Fibroblast of lung (primary cell): ENCODE measurements around the gene CORO6. TPM values are rescaled to one million over a fixed set of nuclear protein-coding genes. Genes with fewer than 3 reads are reported as not detected.

Experiments used
- DNase-seq, 2 donors: peaks; one replicate each; pipeline versions ENCODE4 v3.0.0 to v3.0.0-alpha.2; 2010; ENCODE audit warnings: low read depth in 2 of 2
- H2AFZ ChIP-seq: 2 replicates; pipeline ENCODE4 v1.5.1; 2012; ENCODE audit warnings: low read length, control low read depth, inconsistent platforms
- H3K27ac ChIP-seq: 2 replicates; pipeline ENCODE4 v1.5.1; 2011; ENCODE audit warnings: low read length, control low read depth; ENCODE audit not compliant: insufficient read depth
- H3K27me3 ChIP-seq: 2 replicates; pipeline ENCODE4 v1.5.1; 2011; ENCODE audit warnings: mild to moderate bottlenecking, low read length; ENCODE audit not compliant: control insufficient read depth, insufficient read depth
- H3K36me3 ChIP-seq: 2 replicates; pipeline ENCODE4 v1.5.1; 2011; ENCODE audit warnings: low read length; ENCODE audit not compliant: control insufficient read depth, insufficient read depth
- H3K4me1 ChIP-seq: 2 replicates; pipeline ENCODE4 v1.5.1; 2011; ENCODE audit warnings: low read length; ENCODE audit not compliant: control insufficient read depth, insufficient read depth; ENCODE audit errors: extremely low read depth
- H3K4me2 ChIP-seq: 2 replicates; pipeline ENCODE4 v1.5.1; 2011; ENCODE audit warnings: low read length, control low read depth; ENCODE audit not compliant: insufficient read depth; ENCODE audit errors: extremely low read depth
- H3K4me3 ChIP-seq, 4 experiments: fragments of 200-600 bp in 1 of 4; sonication (generic) in 1 of 4; replicated peaks in 1 of 4; 2 replicates each; pipeline ENCODE4 v1.5.1; 2011 to 2016; ENCODE audit warnings: low read length in 4 of 4, low read depth in 3 of 4, mild to moderate bottlenecking in 3 of 4, control low read depth in 2 of 4, inconsistent platforms in 1 of 4, mixed read lengths in 1 of 4; ENCODE audit not compliant: insufficient read depth in 1 of 4; ENCODE audit errors: control extremely low read depth in 1 of 4
- H3K79me2 ChIP-seq: 2 replicates; pipeline ENCODE4 v1.5.1; 2012; ENCODE audit warnings: mild to moderate bottlenecking, low read length, inconsistent platforms; ENCODE audit not compliant: control insufficient read depth, insufficient read depth
- H3K9ac ChIP-seq: 2 replicates; pipeline ENCODE4 v1.5.1; 2011; ENCODE audit warnings: mild to moderate bottlenecking, low read length, control low read depth; ENCODE audit not compliant: insufficient read depth
- H3K9me3 ChIP-seq: 2 replicates; pipeline ENCODE4 v1.5.1; 2012; ENCODE audit warnings: low read depth, low read length; ENCODE audit not compliant: control insufficient read depth, insufficient read depth
- H4K20me1 ChIP-seq: 2 replicates; pipeline ENCODE4 v1.5.1; 2011; ENCODE audit warnings: low read length; ENCODE audit not compliant: control insufficient read depth, insufficient read depth; ENCODE audit errors: extremely low read depth
- EZH2 ChIP-seq: IDR thresholded peaks from 2 replicates; pipeline ENCODE4 v1.5.1; 2012; ENCODE audit warnings: low read length, control low read depth, mild to moderate bottlenecking; ENCODE audit errors: missing control alignments
- polyA plus RNA-seq, 2 donors: library from polyadenylated mRNA; depleted of rRNA in 1 of 2; stranded (reverse) in 1 of 2; unstranded in 1 of 2; fragments of >200 nt; gene quantifications; 2 replicates each; pipeline ENCODE4 v1.2.1, GENCODE V29; 2011 to 2012; ENCODE audit warnings: missing spikeins in 1 of 2
- total RNA-seq: library from RNA; depleted of rRNA; stranded (reverse); fragments of >200 nt; gene quantifications from 2 replicates; pipeline ENCODE4 v1.2.1, GENCODE V29; 2014
- TF ChIP-seq, protein P1 (sequence below), 2 donors: IDR thresholded peaks in 1 of 2; conservative IDR thresholded peaks in 1 of 2; 1 replicate in 1 of 2; 2 replicates in 1 of 2; pipeline ENCODE4 v1.5.1; 2011 to 2012; ENCODE audit warnings: low read length in 2 of 2, control low read depth in 1 of 2, inconsistent platforms in 1 of 2, low read depth in 1 of 2, mild to moderate bottlenecking in 1 of 2

The CORO6 gene
- total and polyA plus RNA-seq, 2 donors (not counting 1 experiment from before 2014, with no cell fraction given): 8.0 to 19.3 TPM

GRCh38 chr17:29630630-29631193, 8.0 kb upstream of the CORO6 start:
- no peaks in the 10 kb centered on the region for H3K27me3 ChIP-seq
- H2AFZ ChIP-seq: no peak overlapping the region
- H3K9ac ChIP-seq: no peak overlapping the region
- no peaks in the 10 kb centered on the region for H3K79me2 ChIP-seq
- no peak for DNase-seq
- no peak overlapping the region for H3K27ac ChIP-seq
- no peaks in the 10 kb centered on the region for H3K4me1 ChIP-seq
- H4K20me1 ChIP-seq: no peaks in the 10 kb centered on the region
- TF ChIP-seq EZH2: no peak
- TF ChIP-seq, protein P1, sequence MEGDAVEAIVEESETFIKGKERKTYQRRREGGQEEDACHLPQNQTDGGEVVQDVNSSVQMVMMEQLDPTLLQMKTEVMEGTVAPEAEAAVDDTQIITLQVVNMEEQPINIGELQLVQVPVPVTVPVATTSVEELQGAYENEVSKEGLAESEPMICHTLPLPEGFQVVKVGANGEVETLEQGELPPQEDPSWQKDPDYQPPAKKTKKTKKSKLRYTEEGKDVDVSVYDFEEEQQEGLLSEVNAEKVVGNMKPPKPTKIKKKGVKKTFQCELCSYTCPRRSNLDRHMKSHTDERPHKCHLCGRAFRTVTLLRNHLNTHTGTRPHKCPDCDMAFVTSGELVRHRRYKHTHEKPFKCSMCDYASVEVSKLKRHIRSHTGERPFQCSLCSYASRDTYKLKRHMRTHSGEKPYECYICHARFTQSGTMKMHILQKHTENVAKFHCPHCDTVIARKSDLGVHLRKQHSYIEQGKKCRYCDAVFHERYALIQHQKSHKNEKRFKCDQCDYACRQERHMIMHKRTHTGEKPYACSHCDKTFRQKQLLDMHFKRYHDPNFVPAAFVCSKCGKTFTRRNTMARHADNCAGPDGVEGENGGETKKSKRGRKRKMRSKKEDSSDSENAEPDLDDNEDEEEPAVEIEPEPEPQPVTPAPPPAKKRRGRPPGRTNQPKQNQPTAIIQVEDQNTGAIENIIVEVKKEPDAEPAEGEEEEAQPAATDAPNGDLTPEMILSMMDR (conservative IDR thresholded peaks at IDR 0.05 in 1 of 2, IDR thresholded peaks at IDR 0.05 in 1 of 2; ENCODE audit: low read depth in 1 of 2, low read length in 2 of 2): no peak
- no peak overlapping the region for H3K4me2 ChIP-seq
- no peak overlapping the region for H3K4me3 ChIP-seq
- peaks cover 10% of the 10 kb centered on the region for H3K36me3 ChIP-seq
- no peaks in the 10 kb centered on the region for H3K9me3 ChIP-seq

GRCh38 chr17:29629839-29630238, 7.1 kb upstream of the CORO6 start:
- TF ChIP-seq, protein P1 (conservative IDR thresholded peaks at IDR 0.05 in 1 of 2, IDR thresholded peaks at IDR 0.05 in 1 of 2; ENCODE audit: low read depth in 1 of 2, low read length in 2 of 2): no peak
- TF ChIP-seq EZH2: no peak
- Histone ChIP-seq H3K27ac (no peak overlapping the region), H3K36me3 (peaks cover 10% of the 10 kb centered on the region)

GRCh38 chr17:29628644-29629043, 5.9 kb upstream of the CORO6 start:
- Histone ChIP-seq H3K79me2 (no peaks in the 10 kb centered on the region), H3K4me3 (no peak overlapping the region), H3K27ac (no peak overlapping the region), H3K27me3 (no peaks in the 10 kb centered on the region), H3K4me1 (peaks cover 7% of the 10 kb centered on the region), H3K4me2 (no peak overlapping the region), H3K9me3 (no peaks in the 10 kb centered on the region), H2AFZ (no peak overlapping the region), H4K20me1 (no peaks in the 10 kb centered on the region), H3K9ac (no peak overlapping the region), H3K36me3 (peaks cover 10% of the 10 kb centered on the region)
- no peak for DNase-seq
- TF ChIP-seq, protein P1 (conservative IDR thresholded peaks at IDR 0.05 in 1 of 2, IDR thresholded peaks at IDR 0.05 in 1 of 2; ENCODE audit: low read depth in 1 of 2, low read length in 2 of 2): no peak
- no peak for TF ChIP-seq EZH2

More at GRCh38 chr17:29629839-29630238, 7.1 kb upstream of the CORO6 start:
- Histone ChIP-seq H3K79me2 (no peaks in the 10 kb centered on the region), H3K9me3 (no peaks in the 10 kb centered on the region), H3K4me2 (no peak overlapping the region), H3K4me3 (no peak overlapping the region), H2AFZ (no peak overlapping the region), H3K27me3 (no peaks in the 10 kb centered on the region), H3K9ac (no peak overlapping the region), H3K4me1 (peaks cover 7% of the 10 kb centered on the region), H4K20me1 (no peaks in the 10 kb centered on the region)
- no peak for DNase-seq
